ACC112 (cell line): ENCODE results near the gene MICAL3.

Experiments
- H2AFZ ChIP-seq: fragments of 200-600 bp; sonication (generic); one replicate; pipeline ENCODE4 v1.6.0; 2017; ENCODE audit warnings: antibody characterized with exemption, low read length; ENCODE audit not compliant: unreplicated experiment
- H3K27ac ChIP-seq: fragments of 200-600 bp; sonication (generic); 2 replicates; pipeline ENCODE4 v1.5.1; 2014; ENCODE audit warnings: low read depth, mild to moderate bottlenecking, antibody characterized with exemption, low read length, moderate library complexity
- H3K27me3 ChIP-seq: fragments of 200-600 bp; sonication (generic); 2 replicates; pipeline ENCODE4 v1.6.1; 2014; ENCODE audit warnings: mild to moderate bottlenecking, antibody characterized with exemption, low read length, moderate library complexity, mixed read lengths; ENCODE audit not compliant: insufficient read depth
- H3K36me3 ChIP-seq: fragments of 200-600 bp; sonication (generic); 2 replicates; pipeline ENCODE4 v1.6.1; 2016; ENCODE audit warnings: mild to moderate bottlenecking, antibody characterized with exemption, low read length, moderate library complexity, mixed read lengths; ENCODE audit not compliant: insufficient read depth
- H3K4me1 ChIP-seq: fragments of 200-600 bp; sonication (generic); one replicate; pipeline ENCODE4 v1.6.1; 2016; ENCODE audit warnings: low read length, mixed read lengths; ENCODE audit not compliant: insufficient read depth, unreplicated experiment, control insufficient read depth
- H3K4me3 ChIP-seq: fragments of 200-600 bp; sonication (generic); 2 replicates; pipeline ENCODE4 v1.5.1; 2014; ENCODE audit warnings: mild to moderate bottlenecking, low read depth, low read length
- H3K79me2 ChIP-seq: fragments of 200-600 bp; sonication (generic); one replicate; pipeline ENCODE4 v1.6.0; 2016; ENCODE audit warnings: low read length; ENCODE audit not compliant: control insufficient read depth, unreplicated experiment, insufficient read depth

MICAL3 gene

GRCh38 chr22:17913801-17914347 lies 110.5 kb downstream of the MICAL3 start:
- no peak overlapping the region for H3K4me3 ChIP-seq
- no peak overlapping the region for H3K27ac ChIP-seq
- H2AFZ ChIP-seq, result no peak overlapping the region
- no peaks in the 10 kb centered on the region for H3K27me3 ChIP-seq
- no peaks in the 10 kb centered on the region for H3K36me3 ChIP-seq
- H3K79me2 ChIP-seq, result peaks cover 27% of the 10 kb centered on the region
- peaks cover 19% of the 10 kb centered on the region for H3K4me1 ChIP-seq

DNA sequence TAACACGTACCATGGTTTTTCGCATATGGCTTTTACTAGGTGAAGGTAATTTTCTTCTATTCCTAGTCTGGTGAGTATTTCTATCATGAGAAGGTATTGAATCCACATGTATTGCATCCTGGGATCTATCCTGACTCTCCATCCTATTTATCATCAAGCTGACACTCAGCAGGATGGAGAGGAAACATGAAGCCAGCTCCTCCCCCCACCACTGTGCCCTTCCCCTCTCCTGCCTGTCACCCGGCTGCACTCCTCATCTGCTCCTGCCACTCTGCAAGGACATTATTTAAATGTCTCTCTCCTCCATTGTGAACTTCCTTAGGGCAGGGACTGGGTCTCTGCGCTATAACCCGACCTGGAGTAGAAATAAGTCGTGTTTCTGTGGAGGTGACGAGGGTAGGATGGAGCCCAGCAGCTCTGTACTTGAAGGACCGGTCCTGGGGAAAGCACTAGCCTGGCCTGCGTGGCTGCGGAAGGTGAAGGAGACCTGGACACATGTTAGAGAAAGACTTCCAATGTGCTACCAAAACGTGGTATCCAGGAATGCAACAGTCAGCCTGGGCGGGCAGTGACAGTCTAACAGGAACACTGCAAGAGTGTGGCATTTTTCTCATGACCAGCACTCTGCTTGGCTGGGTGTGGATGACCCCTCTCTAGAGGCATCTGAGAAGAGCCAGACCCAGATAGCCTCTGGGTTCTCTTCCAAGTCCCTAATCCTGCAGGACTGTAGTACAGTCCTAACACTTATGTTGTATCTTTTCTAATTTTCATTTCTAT lies 111.2 kb downstream of the MICAL3 start:
- Histone ChIP-seq H3K4me3 (no peak overlapping the region), H3K79me2 (peaks cover 31% of the 10 kb centered on the region), H3K36me3 (no peaks in the 10 kb centered on the region), H2AFZ (no peak overlapping the region), H3K4me1 (peaks cover 19% of the 10 kb centered on the region), H3K27me3 (no peaks in the 10 kb centered on the region), H3K27ac (no peak overlapping the region)

- H3K4me3 ChIP-seq, result no peak overlapping the region
- peaks cover 19% of the 10 kb centered on the region for H3K4me1 ChIP-seq
- peaks cover 30% of the 10 kb centered on the region for H3K79me2 ChIP-seq
- no peaks in the 10 kb centered on the region for H3K27me3 ChIP-seq
- H2AFZ ChIP-seq, result no peak overlapping the region
- H3K27ac ChIP-seq, result no peak overlapping the region; the same call in 1 of the 2 replicates
- no peaks in the 10 kb centered on the region for H3K36me3 ChIP-seq
Observed at GRCh38 chr22:17911887-17912286, 112.5 kb downstream of the MICAL3 start.

- H3K4me1 ChIP-seq, result peaks cover 19% of the 10 kb centered on the region
- H3K4me3 ChIP-seq, result no peak overlapping the region
- H3K36me3 ChIP-seq, result no peaks in the 10 kb centered on the region
- no peaks in the 10 kb centered on the region for H3K27me3 ChIP-seq
- H3K79me2 ChIP-seq, result peaks cover 30% of the 10 kb centered on the region
- H3K27ac ChIP-seq, result peak overlapping the region; percentile 84
- H2AFZ ChIP-seq, result no peak overlapping the region
Observed at GRCh38 chr22:17911312-17911705, 113.1 kb downstream of the MICAL3 start.

DNA sequence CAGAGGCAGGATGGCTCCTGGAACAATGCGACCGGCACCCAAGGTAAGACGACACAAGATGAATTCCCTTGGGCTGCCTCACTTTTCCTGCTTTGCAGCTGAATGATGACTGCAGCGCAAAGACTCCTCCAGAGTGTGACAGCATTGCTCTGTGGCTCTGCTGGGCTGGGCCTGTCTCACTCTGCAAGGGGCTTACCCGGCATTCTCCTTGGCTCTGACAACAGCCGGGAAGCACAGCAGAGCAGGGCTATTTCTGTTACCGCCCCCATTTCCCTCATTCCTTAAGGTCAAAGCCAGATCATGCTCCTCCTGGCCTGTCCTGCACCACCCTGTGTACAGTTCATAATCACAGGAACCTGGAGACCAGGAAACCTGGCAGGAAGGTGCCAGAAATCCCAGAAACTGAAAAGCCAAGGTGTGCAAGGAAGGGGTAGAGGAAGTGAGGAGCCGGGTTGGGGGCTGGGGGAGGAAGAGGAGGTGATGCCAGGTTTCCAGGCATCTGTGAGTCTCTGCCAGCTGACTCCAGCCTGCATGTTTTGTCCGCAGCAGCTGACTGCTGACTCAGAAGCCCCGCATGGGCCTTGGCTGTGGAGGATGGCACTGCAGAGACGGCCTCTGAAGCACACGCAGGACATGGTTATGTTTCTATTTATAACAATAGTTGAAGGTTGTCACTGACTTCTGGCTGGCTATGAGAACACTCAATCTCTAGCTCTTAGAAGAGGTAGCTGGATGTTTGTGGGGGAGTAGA lies 113.6 kb downstream of the MICAL3 start:
- Histone ChIP-seq H3K27me3 (no peaks in the 10 kb centered on the region), H2AFZ (no peak overlapping the region), H3K27ac (peak overlapping the region; percentile 84), H3K79me2 (peaks cover 30% of the 10 kb centered on the region), H3K4me3 (peak overlapping the region; percentile 18; the same call in 1 of the 2 replicates), H3K4me1 (peaks cover 19% of the 10 kb centered on the region), H3K36me3 (0 out of 2 replicates have a peak, but pooled peaks cover 5% of the 10 kb centered on the region)

- no peaks in the 10 kb centered on the region for H3K27me3 ChIP-seq
- 0 out of 2 replicates have a peak, but pooled peaks cover 6% of the 10 kb centered on the region for H3K36me3 ChIP-seq
- no peak overlapping the region for H3K27ac ChIP-seq
- peaks cover 19% of the 10 kb centered on the region for H3K4me1 ChIP-seq
- no peak overlapping the region for H3K4me3 ChIP-seq
- H2AFZ ChIP-seq, result no peak overlapping the region
- peaks cover 24% of the 10 kb centered on the region for H3K79me2 ChIP-seq
Observed at GRCh38 chr22:17907748-17908051, 116.7 kb downstream of the MICAL3 start.

DNA sequence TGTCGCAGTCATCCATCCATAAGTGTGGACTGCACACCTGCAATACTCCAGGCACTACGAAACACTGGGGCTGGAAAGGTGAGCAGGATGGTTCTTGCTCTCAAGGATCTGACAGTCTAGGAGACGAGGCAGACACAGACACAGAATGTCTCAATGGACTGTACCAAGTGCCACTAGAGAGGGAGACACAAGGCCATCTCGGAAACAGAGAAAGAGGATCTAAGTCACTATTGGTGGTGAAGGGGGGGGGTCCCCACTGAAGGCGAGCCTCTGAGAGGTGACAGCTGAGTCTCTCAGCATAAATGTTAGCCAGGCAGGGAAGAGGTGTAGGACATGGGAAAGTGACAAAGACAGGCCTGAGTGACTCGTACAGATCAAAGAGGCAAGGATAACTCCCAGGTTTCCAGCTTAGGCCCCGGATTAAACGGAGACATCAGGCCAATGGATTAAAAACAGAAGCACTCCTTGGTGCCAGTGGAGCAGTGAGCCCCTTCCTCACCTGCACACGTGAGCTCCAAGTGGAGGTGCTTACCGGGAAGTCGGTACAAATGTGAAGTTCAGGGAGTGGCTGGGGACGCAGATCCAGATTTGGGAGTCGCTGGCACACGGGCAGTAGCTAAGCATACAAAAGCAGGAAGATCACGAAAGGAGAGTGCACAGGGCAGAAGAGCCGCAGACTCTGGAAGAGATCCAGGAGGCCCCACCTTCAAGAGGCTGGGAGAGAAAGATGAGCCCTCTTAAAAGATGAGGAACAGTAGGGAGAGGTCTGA lies 117.2 kb downstream of the MICAL3 start:
- Histone ChIP-seq H3K36me3 (0 out of 2 replicates have a peak, but pooled peaks cover 6% of the 10 kb centered on the region), H3K4me3 (no peak overlapping the region), H3K27ac (no peak overlapping the region), H3K4me1 (peaks cover 19% of the 10 kb centered on the region), H3K79me2 (peaks cover 21% of the 10 kb centered on the region), H2AFZ (no peak overlapping the region), H3K27me3 (no peaks in the 10 kb centered on the region)

DNA sequence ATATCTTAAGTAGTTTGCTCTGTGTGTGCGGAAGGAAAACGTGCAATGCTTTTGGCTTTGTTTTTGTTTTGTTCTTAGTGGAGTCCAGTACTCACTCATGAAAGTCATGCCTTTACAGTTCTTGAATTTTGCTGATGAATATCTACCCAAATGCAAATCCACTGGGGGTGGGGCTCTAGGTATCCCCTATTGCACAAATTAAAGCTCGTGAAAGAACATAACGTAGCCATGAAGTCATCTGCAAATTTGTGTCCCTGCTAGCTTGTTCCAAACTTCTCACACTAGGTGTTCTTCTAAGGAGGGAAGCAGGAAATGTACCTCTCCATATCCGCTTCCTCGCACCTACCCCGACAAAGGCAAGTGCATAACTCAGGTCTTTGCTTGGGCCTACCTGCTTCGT lies 118.9 kb downstream of the MICAL3 start:
- H3K27me3 ChIP-seq, result no peaks in the 10 kb centered on the region
- H3K36me3 ChIP-seq, result 0 out of 2 replicates have a peak, but pooled peaks cover 6% of the 10 kb centered on the region
- H3K4me3 ChIP-seq, result no peak overlapping the region
- H3K27ac ChIP-seq, result no peak overlapping the region
- H3K4me1 ChIP-seq, result peaks cover 10% of the 10 kb centered on the region
- peaks cover 21% of the 10 kb centered on the region for H3K79me2 ChIP-seq
- no peak overlapping the region for H2AFZ ChIP-seq

DNA sequence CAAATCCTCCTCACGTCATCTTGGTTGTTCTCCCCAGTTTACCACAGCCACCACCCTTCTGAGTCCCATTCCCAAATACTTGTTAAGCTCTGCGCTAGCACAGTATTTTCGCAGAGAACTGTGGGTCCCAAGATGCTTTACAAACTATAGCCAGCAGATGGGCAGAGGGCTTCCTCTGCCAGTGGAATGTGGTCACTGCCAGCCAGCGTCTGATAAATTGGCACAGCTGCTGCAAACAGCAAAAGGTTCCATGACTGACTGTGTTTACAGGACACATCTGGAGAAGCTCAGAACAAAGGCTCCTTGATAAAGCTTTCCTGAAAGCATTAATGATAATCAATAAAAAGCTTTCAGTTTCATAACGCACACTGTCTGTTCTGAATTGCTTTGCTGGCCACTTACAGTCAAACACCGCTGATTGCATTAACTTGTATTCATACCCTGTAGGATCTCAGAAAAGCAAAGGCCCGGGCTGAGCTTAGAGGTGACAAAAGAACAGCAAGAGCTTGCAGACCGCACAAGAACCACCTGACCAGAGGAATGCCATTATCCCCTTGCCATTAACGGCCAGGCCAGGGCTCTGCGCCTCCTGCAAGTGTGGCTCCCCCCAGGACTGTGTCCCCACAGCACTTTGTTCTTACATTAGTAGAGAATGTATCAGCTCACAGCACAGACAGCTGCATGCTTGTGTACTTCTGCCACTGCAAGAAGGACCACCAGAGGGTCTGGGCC lies 120.6 kb downstream of the MICAL3 start:
- Histone ChIP-seq H3K27me3 (no peaks in the 10 kb centered on the region), H2AFZ (no peak overlapping the region), H3K4me1 (no peaks in the 10 kb centered on the region), H3K4me3 (no peak overlapping the region), H3K27ac (no peak overlapping the region), H3K36me3 (0 out of 2 replicates have a peak, but pooled peaks cover 6% of the 10 kb centered on the region), H3K79me2 (peaks cover 8% of the 10 kb centered on the region)

- Histone ChIP-seq H3K79me2 (peaks cover 6% of the 10 kb centered on the region), H3K27ac (no peak overlapping the region), H3K4me3 (no peak overlapping the region), H2AFZ (no peak overlapping the region), H3K27me3 (no peaks in the 10 kb centered on the region), H3K36me3 (0 out of 2 replicates have a peak, but pooled peaks cover 6% of the 10 kb centered on the region), H3K4me1 (no peaks in the 10 kb centered on the region)
Observed at GRCh38 chr22:17902960-17903359, 121.4 kb downstream of the MICAL3 start.
